HG03575 (cell line): ENCODE data around the gene SLC4A8.
"Not testable (repeated sequence)": the region's sequence is repeated elsewhere in the genome, so short reads cannot be mapped to it uniquely, and the experiment has no call there.

Experiments used
- ATAC-seq: cut with Tn5 transposase; IDR thresholded peaks from one replicate; pipeline ENCODE4 v1.9.1; 2021; ENCODE audit not compliant: unreplicated experiment, insufficient number of reproducible peaks, low FRiP score; ENCODE audit errors: extremely low read depth

Gene SLC4A8

GRCh38 chr12:51419425-51420193 lies 5.0 kb upstream of the SLC4A8 start:
- ATAC-seq: no peak

- ATAC-seq: no peak
Observed at GRCh38 chr12:51421266-51421884, 3.3 kb upstream of the SLC4A8 start.

- ATAC-seq: no peak
Observed at GRCh38 chr12:51424094-51424661, 453 bp upstream of the SLC4A8 start.

- ATAC-seq: no peak
Observed at GRCh38 chr12:51428256-51428655, 3.6 kb downstream of the SLC4A8 start.

DNA sequence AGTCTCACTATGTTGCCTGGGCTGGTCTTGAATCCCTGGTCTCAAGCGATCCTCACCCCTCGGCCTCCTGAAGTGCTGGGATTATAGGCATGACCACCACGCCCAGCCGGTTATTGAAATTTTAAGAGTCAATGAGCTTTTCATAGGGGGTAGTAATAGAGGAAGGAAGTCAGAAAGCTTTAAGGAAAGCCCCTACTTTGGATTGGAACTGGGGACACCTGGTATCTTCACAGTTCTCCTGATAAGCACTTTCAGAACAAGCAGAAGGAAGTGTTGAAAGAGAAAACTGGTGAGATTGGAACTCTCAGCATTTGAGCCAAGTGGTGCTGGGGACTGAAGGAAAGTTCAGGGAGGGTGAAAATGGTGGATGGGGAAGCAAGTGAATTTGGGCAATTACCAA lies 5.1 kb downstream of the SLC4A8 start:
- no peak for ATAC-seq

DNA sequence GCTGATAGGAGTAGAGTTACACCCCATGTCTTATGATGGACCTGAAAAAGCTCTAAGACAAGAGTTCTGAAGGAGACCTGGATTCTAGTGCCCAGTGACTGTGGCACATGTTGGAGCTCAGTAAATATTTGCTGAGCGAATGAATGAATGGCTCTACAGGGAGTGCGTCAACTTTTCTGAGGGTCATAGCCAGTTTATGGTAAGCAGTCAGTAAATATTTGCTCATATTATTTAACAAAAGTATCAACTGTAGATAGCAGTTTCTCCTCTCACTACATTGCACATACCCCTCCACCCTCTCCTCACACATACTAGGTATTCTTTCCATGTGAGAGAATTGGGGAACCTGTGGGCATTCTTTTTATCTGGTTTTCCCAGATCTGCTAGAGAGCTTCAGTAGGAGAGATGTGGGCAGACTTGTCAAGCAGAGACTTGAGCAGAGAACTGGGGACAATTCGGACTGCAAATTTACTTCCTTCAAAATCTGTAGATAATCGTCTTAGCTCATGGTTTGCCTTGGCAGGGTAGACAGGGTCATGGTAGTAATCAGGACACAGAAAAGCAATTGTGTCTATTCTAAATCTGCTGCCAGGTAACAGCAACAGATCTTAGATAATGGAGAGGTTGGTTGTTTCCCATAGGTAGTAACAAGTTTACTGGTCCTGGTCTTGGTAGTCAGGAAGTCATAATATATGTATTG lies 5.7 kb downstream of the SLC4A8 start:
- no peak for ATAC-seq

DNA sequence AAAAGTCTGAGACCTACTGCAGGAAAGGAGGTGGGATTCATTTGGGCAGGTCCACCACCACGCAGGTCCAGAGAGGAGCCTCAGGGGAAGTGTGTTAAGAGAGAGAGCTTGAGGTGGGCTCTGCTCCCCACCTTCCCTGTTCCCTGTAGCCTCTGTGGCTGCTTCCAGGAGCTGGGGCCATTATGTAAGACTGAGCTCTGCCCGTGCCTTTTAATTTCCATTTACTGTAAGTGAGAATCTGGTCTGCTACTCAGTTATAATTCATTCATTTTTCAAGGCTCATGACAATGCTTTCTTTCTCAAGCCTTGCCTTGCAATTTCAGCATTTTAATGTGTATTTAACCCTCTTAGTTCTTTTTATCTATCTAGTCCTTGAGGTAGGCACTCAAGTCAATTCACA lies 8.3 kb downstream of the SLC4A8 start:
- ATAC-seq: no peak

DNA sequence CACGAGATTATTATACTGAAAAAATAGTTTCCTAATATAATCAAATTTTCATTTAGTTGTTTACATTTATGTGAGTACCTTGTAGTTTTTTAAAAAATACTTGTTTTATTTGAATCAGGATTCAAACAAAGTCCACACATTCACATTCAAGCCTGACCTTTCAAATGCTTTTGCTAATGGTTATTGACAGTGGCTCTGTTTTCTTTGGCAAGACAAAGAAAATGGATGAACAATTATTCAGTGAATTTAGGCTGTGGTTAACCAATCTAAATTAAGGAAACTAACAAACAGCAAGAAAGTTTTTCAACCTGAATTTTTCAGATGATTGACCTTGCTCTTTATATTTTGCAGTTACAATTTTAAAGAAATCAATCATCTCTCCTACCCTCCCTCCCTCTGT lies 9.7 kb downstream of the SLC4A8 start:
- no peak for ATAC-seq

DNA sequence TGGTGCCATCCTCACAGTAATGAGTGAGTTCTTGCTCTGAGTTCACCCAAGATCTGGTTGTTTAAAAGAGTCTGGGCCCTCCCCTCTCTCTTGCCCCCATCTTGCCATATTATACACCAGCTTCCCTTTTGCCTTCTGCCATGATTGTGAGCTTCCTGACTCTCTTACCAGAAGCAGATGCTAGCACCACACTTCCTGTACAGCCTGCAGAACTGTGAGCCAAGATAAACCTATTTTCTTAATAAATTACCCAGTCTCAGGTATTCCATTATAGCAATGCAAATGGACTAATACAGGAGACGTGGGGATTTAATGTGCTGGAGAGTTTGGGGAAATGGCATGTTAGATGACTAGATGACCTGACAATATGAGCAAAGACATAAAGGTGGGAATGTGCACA lies 12.8 kb downstream of the SLC4A8 start:
- no peak for ATAC-seq

DNA sequence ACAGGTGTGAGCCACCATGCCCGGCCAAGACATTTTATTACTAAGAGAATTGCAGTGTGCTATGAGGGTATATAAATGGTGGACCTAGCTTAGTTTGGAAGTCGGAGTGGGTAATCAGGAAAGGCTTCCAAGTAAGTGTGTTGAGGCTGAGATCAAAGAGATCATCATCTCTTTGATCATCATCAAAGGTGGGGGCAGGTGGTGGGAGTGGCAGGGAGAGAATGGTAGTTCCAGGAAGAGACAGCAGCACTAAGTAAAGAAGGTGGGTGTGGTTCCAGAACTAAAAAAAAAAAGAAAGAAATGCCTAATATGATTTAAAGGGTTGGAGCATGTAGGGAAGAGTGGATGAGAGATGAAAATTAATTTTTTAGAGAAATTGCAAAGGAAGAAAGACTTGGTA lies 14.7 kb downstream of the SLC4A8 start:
- no peak for ATAC-seq

DNA sequence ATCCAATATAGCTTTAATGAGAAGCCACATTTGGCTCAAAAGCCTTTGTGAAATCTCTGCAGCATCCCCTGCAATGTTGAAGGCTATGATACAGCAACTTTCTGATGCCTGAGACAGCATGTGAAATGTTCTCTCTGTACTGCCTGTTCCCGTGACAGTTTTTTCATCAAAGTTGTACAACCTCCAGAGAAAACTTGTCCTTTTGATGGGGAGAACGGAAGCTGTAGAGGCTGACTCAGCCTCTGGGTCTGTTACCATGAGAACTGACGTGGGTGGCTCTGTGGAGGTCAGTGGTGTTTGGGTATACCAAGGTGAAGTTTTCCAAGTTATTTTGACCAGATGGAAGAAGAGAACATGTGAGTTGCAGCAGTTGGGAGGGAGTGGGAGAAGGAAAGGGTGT lies 17.0 kb downstream of the SLC4A8 start:
- ATAC-seq: no peak

DNA sequence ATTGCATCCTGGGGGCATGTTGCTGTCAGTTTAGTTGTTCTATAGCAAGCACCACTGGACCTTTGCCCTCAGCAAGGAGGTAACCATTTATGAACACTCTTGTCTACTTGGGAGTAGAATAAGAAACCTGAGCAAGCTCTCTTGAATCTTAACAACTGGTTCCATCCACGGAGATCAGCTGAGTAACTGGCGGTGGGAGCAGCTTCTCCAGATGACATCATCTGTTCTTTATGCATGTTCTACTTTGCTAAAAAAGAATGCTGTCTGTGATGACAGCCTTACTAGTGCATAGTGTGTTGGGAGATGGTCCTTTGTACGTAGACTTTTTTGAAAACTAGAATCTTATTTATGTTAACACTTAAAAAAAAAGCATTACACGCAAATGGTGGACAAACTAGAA lies 17.7 kb downstream of the SLC4A8 start:
- no peak for ATAC-seq

- ATAC-seq: no peak
Observed at GRCh38 chr12:51443573-51443972, 18.9 kb downstream of the SLC4A8 start.

GRCh38 chr12:51448618-51449256 lies 24.1 kb downstream of the SLC4A8 start:
- ATAC-seq: no peak

GRCh38 chr12:51449580-51450246 lies 25.1 kb downstream of the SLC4A8 start:
- no peak for ATAC-seq

DNA sequence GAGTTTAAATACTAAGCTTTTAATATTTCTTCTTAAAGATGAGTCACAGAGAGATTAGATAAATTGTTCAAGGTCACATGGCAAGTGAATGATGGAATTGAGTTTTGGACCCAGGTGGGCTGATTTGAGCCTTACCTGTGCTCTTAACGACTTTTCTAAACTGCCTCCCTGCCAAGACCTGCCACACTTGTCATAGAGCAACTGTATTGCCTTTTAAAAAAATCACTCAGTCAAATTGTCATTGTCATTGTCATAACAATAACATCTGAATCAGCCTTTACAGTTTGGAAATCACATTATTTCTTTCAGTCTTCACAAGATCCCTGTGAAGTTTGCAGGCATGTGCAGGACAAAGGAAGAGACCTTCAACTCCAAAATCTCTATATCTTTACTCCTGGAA lies 25.7 kb downstream of the SLC4A8 start:
- ATAC-seq: no peak

- ATAC-seq: no peak
Observed at GRCh38 chr12:51450806-51451205, 26.2 kb downstream of the SLC4A8 start.

DNA sequence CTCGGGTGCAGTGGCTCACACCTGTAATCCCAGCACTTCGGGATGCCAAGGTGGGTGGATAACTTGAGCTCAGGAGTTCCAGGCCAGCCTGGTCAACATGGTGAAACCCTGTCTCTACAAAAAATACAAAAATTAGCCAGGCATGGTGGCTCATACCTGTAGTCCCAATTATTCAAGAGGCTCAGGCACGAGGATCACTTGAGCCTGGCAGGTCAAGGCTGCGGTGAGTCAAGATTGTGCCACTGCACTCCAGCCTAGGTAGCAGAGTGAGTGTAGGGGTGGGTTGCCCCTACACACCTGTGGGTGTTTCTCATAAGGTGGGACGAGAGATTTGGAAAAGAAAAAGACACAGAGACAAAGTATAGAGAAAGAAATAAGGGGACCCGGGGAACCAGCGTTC lies 29.4 kb downstream of the SLC4A8 start:
- ATAC-seq: not testable (repeated sequence)

DNA sequence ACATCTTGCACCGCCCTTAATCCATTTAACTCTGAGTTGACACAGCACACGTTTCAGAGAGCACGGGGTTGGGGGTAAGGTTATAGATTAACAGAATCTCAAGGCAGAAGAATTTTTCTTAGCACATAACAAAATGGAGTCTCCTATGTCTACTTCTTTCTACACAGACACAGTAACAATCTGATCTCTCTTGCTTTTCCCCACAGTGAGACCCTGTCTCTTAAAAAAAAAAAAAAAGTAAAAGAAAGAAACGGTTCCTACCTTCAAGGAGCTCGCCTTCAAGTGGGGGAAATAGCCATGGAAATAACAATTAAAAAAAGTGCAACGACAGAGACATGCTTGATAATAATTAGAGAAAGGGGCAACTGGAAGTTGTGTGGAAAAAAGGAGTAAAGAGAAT lies 30.4 kb downstream of the SLC4A8 start:
- ATAC-seq: not testable (repeated sequence)
